HS-27A (cell line): ENCODE measurements around the gene NWD2.
"Not testable (repeated sequence)": the region's sequence is repeated elsewhere in the genome, so short reads cannot be mapped to it uniquely, and the experiment has no call there.

Experiments used
- DNase-seq: peaks from one replicate; pipeline ENCODE4 v3.0.0-alpha.2; 2012; ENCODE audit warnings: low read depth, missing footprints

NWD2 gene

DNA sequence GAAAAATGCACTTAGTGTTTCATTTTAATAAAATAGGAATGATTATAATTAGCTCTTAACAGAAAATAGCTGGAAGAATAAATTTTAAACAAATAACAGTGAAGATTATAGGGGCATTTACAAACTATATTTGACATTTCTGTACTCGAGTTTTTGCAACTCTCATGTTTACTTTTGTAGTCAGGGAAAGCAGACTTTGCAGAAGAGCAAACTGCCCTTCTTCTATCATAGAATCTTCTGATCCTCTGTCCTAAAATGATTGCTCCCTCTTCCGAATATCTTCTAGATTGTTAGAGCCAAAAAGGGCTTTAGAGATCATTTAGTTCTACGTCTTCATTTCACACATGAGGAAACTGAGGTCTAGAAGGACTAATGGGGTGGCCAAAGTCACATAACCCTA lies 222.7 kb downstream of the NWD2 start:
- no peak for DNase-seq

DNA sequence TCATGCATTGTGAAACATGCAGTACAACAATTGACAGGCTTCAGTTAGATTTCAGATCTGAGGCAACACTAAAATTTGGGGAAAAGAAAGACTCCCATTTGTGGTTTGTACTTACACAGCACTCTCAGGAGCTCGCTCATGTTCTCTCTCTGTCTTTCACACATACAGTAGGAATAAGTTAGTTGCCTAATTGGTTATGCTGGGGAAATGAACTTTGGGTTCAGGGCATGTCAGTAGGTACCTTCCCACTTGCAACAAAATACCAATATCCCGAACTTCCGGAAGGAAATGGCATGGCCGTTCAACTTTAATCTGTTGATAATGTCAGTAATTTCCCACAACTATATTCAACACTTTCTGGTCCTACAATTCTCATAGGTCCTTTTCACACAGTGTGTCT lies 223.3 kb downstream of the NWD2 start:
- no peak for DNase-seq

DNA sequence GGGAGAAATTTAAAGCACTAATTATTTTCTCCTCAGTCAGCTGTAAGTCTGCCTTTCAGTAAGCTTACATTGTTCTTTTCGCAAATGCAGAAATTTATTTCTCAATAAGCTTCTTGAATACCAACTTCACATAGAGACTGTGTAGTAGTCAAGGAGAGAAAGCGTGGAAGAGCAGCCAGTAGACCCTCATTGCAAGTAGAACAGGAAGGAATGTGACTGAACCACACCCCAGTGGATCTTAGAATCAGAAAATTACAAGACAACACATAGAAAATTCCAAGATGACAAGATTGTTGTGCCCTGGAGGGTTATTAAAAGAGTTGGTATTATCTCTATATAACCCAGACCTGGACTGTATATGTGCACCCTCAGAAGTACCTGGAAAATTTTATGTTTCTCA lies 224.7 kb downstream of the NWD2 start:
- no peak for DNase-seq

DNA sequence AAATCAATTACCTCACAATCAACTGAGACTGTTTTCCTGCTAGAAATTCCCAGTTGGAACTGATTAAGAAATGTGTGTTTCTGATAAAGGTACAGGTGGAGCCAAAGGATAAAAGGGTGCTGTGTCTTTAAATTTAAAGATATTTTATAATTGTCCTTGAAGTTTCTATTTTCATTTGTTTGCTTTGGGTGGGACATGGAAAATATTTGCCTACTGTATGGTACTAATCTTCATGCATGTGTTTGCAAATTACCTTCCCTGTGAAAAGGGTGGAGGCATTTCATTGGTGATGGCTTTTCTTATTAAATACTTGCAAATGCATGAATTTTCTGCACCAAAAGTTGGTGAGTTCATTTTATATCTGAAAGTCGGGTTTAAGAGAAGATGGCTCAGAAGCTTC lies 225.7 kb downstream of the NWD2 start:
- DNase-seq: no peak

DNA sequence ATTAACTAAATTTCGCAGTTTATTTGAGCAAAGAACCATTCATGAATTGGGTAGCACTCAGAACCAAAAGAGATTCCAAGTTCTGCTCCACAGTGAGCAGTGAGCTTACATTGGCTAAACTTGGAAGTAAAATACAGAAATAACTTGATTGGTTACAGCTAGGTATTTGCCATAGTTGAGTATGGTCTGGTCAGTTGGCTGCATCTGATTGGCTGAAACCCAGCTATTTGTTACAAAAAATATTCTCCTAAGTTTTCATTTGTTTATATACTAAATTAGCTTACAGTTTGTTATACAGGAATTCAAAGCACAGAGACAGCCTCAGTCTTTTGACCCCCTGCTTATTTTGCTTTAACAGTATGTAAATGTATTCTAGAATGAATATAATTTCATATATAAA lies 226.6 kb downstream of the NWD2 start:
- DNase-seq: no peak

DNA sequence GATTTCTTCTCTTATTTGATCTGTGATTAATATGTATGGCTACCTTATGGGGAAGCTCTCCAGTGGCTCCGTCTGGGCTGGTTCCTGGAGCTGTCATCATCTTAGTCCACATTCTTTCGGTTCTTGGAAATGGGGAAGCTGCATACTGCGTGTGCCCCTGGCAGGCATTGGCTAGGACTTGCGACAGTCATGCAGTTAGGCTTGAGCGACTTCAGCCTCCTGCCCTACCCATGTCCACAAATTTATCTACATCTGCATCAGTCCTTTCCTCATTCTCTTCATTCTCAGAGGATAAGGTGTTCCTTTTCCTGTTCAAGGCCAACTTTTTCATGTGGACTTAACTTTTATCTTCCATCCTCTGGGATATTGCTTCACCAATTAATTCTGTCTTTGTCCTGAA lies 227.4 kb downstream of the NWD2 start:
- DNase-seq: no peak

DNA sequence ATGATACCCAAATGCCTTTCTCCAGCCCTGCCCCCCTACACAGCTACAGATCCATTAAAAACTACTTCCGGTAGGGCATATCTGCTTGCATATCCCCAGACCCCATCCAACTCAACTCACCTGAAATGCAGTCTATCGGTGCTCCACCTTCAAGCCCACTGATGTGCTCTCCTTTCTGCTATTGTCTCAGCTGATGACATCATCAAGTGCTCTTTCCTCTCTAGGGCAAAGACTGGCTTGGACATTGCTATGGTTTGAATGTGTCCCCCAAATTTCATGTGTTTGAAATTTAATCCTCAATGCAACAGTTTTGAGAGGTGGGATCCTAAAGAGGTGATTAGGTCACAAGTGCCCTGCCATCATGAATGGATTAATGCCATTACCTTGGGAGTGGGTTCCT lies 229.3 kb downstream of the NWD2 start:
- DNase-seq: no peak

DNA sequence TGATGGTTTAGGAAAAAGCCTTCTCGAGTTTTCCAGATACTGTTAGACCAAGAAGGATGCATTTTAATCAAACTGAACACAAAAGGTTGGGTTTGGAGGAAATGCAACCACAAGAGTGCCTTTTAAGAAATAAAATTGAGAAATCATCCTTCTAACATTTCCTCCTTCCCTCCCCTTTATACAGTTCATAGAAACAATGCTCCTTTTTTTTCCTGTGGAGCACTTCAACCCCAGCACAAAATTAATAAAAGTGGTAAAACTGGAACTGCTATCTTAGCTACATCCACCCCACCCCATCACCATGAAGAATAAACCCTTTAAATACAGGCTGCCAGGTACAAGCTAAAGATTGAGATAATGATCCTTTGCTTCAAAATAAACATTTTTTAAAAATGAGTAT lies 230.5 kb downstream of the NWD2 start:
- no peak for DNase-seq

DNA sequence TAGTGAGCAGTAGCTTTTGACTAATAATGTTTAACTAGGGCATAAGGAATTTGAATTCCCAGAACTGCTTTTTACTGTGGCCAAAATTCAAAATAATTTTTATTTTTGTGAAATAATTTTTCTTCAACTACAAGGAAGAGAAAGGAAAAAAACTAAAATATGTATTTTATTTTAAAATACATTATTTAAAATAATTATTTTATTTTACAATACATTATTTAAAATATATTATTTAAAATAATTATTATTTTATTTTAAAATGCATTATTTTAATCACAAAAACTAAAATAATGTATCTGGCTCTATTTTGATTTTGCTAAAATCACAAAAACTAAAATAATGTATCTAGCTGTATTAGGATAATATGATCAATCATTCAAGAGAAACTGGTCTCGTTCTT lies 231.2 kb downstream of the NWD2 start:
- DNase-seq: no peak

DNA sequence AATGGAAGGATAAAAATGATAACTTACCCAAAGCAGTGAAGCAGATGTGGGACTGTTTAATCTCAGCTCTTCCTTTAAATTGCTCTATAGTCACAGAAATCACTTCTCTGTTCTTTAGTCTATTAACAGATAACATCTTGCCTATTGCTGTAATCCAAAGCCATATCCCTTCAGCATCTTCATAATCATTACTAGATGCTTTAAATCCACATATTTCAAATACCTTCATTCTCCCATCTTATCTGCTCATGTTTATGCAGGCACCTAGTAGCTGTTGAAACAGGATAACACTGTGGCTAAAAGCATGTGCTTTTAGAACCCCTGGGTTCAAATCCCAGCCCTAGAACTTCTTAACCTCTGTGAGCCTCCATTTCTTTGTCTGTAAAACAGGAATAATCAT lies 231.7 kb downstream of the NWD2 start:
- no peak for DNase-seq

DNA sequence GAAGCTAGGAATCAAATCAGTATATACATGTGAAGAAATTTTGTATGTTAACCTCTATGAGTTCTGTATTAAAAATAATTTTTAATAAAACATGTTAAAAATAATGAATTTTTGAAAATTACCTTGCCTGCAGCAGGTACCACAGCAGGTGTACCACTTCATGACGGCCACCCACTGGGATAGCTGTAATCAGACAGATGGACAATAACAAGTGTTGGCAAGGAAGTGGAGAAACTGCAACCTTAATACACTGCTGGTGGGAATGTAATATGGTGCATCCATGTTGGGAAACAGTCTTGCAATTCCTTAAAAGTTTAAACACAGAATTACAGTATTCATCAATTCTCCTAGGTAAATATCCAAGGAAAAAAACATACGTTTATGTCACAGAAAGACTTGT lies 232.1 kb downstream of the NWD2 start:
- no peak for DNase-seq

DNA sequence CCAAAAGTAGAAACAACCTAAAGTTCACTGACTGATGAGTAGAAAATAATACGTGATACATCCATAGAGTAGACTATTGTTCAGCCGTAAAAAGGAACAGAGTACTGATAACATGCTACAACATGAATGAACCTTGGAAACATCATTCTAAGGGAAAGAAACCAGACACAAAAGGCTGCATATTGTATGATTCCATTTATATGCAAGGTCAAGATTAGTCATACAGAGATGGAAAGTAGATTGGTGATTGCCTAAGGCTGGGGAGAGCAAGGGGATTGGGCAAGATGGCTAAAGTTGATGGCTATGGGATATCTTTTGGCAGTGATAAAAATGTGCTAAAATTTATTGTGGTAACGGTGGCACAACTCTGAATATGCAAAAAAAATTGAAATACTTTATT lies 232.6 kb downstream of the NWD2 start:
- no peak for DNase-seq

DNA sequence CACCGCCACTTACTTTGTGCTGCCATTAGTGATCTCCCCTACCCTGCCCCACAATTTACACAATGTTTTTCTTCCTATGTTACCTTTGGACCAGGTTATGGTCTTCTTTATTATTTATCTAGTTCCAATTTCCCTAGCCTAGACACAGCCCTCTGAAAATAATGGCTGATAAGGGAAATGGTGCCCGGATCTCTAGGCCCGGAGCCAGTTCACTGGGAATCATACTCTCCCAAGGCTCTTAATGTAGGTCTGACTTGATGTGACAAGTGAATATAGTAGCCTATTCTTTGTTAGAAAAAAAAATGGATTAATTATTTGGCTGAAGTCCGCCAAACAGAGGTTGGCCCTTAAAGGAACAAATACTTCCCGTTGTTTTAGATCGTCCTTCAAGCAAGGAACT lies 233.6 kb downstream of the NWD2 start:
- no peak for DNase-seq

DNA sequence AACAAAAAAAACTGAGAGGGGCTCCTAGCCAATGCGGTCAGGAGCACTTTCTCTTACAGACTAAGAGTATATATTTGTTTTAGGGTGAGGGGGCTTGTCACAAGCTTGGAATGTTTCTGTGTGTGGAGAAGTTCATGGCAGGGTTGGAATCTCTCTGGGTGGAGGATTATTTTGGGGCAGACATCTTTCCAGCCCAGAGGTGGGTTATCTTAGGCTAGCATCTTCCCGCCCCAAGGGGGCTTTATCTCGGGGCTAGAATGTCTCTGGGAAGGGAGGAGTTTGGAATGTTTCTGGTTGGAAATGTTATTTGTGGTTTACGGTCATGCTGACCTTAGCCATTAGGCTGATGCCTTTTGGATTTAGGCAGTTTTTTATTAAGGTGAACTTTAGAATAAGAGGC lies 236.0 kb downstream of the NWD2 start:
- DNase-seq: no peak

DNA sequence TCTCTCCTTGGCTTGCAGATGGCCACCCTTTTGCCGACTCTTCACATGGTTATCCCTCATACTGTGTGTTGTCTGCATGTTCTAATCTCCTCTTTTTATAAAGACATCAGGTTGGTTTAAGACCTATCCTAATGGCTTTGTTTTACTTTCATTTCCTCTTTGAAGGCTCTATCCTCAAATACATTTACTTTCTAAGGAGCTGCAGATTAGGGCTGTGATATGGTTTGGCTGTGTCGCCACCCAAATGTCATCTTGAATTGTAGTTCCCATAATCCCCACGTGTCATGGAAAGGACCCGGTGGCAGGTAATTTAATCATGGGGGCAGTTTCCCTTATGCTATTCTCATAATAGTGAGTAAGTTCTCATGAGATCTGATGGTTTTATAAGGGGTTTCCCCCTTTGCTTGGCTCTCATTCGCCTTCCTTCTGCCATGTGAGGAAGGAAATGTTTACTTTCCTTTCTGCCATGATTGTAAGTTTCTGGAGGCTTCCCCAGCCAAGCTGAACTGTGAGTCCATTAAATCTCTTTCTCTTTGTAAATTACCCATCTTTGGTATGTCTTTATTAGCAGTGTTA lies 237.1 kb downstream of the NWD2 start:
- no peak for DNase-seq

DNA sequence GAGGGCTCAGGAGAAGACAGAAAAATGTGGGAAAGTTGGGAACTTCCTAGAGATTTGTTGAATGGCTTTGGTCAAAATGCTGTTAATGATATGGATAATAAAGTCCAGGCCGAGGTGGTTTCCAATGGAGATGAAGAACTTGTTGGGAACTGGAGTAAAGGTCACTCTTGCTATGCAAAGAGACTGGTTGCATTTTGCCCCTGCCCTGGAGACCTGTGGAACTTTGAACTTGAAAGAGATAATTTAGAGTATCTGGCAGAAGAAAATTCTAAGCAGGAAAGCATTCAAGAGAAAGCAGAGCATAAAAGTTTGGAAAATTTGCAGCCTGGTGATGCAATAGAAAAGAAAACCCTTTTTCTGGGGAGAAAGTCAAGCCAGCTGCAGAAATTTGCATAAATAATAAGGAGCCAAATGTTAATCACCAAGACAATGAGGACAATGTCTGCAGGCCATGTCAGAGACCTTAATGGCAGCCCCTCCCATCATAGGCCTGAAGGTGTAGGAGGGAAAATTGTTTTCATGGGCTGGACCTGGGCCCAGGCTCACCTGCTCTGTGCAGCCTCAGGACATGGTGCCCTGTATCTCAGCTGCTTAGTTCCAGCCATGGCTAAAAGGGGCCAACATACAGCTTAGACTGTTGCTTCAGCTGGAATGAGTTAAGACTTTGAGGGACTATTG lies 237.8 kb downstream of the NWD2 start:
- no peak for DNase-seq

DNA sequence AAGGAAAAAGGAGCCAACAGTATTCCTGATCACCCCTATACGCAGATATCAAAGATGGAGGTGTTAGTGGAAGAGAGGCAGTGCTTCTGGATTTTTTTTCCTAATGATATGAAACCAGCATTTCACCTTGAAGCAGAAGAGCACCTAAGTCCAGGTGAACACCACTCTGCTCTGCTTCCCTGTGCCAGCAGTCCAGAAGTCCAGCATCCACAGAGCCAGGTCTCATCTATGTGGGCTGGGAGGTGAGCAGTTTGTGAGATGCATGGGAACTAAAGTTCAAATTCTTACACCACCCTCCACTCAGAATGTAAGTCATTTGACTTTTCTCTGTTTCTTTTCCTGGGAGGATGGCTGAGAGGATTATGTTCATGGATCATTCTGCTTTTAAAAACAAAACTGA lies 239.1 kb downstream of the NWD2 start:
- DNase-seq: no peak

DNA sequence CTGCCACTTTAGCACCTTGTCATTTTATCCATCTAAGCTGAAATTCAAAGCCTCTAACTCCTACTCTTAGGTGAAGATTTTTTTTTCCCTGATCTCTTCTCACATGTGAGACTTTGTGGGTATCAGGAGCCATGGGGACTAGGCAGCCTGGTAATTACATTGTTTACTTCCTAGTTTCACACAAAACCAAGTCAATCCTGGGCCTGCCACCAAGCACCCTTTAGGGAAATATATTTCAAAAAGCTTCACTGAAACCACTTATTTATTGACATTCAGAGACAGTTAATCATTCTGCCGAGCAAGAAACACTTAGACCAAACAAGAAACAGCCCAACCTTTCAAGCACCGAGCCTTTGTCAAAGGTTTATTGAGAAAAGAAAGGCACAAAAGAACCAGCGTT lies 241.6 kb downstream of the NWD2 start:
- no peak for DNase-seq

DNA sequence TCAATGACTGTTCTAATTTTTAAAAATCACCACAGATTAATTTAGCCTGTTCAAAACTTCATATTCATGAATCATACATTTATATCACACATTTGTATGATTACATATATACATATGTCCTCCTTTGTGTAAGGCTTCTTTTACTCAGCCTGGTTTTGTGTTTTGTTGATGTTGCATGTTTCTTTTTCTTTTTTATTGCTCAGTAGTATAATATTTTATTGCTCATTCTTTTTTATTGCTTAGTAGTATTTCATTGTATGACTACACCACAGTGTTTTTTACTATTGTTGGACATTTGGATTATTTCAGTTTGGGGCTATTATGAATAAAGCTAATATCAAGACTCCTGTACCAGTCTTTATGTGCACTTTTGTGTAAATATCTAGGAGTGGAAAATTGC lies 243.1 kb downstream of the NWD2 start:
- DNase-seq: no peak

DNA sequence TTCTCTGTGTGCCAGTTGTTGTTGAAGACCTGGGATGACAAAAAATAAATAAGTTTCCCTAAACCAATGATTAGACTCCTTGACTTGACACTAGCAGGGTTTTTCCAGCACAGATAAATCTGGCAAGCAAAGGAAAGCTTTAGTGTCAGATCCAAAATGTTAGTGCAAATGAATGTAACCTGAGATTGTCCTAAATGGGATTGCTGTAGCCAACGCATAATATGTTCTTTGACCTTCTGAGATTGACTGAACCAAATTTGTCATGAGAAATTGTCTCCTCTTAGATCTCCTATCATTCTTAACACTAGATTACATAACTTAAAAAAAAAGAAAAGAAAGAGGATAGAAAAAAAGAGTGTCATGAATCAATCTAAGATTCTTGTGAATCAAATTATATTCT lies 245.2 kb downstream of the NWD2 start:
- no peak for DNase-seq

DNA sequence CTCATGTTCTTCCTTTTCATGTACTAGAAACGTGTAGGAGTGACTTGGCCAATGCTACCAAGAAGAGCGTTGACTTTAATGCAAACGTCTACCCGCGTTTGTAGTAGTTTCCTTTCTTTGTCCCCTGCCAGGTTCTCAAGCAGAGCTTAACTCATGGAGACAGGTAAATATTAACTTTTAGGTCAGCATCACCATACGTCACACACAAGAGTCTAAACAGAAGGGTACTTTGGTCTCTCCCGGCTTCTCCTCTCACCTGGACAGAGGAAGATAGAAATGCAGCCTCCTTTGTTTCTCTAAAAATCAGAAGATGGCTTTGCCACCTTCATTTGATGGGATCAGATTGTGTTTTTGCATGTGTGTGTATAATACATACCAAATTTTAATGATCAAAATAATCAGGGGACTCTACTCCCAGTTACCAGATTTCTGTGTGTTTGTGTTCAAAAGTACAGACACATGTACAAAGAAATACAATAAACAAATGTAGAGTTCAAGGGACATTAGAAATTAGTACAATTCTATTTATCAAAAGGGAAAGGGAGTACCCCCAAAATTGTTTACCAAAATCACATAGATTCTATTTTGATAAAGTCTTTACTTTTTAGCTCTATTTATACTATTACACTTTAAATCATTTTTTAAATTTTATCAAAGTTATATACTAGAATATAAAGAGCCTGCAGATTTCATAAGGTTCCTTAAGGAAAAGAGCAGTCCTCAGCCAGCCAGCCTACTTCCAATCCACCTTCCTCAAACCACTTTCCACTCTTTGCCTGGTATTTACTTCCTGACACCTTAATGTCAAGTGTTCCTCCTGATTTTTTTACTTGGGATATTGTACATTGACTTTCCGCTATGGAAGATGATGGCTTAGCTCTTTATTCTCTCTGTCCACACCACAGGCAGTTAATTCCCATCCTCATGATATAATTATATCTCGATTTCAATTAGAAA lies 246.1 kb downstream of the NWD2 start:
- DNase-seq: no peak

DNA sequence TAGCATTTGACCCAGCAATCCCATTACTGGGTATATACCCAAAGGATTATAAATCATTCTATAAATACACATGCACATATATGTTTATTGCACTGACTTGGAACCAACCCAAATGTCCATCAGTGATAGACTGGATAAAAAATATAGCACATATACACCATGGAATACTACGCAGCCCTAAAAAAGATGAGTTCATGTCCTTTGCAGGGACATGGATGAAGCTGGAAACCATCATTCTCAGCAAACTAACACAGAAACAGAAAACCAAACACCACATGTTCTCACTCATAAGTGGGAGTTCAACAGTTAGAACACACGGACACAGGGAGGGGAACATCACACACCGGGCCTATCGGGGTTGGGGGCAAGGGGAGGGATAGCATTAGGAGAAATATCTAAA lies 250.8 kb downstream of the NWD2 start:
- not testable (repeated sequence) for DNase-seq
